GM12878 (cell line): Measurements from ENCODE around the gene G2E3. TPM values are rescaled to one million over a fixed set of nuclear protein-coding genes. Genes with fewer than 3 reads are reported as not detected.

Experiments
- ATAC-seq: fragments of 200-7000 bp; cut with Tn5 transposase; 3 replicates; pipeline ENCODE4 v1.9.1; 2020; ENCODE audit warnings: mild to moderate bottlenecking, moderate library complexity
- BruUV-seq: library from RNA; stranded (reverse); fragments of 400-500 nt; replicated peaks from 2 replicates; lab custom pipeline; 2021; lab: Mats Ljungman, UMichigan
- CTCF ChIA-PET: fragments of 300-600 bp; sonication (Branson Sonifier 250); formaldehyde crosslinking; extraction: SDS; loops from one replicate; lab custom pipeline; 2021; ENCODE audit warnings: inconsistent platforms; lab: Yijun Ruan, JAX
- POLR2A ChIA-PET: fragments of 350-600 bp; formaldehyde crosslinking; extraction: SDS; loops from one replicate; lab custom pipeline; 2021; ENCODE audit warnings: inconsistent platforms; lab: Charles Lee
- RAD21 ChIA-PET: fragments of 300-600 bp; sonication (Branson Sonifier 250); formaldehyde crosslinking; loops from one replicate; lab custom pipeline; 2023; ENCODE audit warnings: antibody characterized with exemption; ENCODE audit not compliant: unreplicated experiment; lab: Charles Lee
- SMC1A ChIA-PET: fragments of 300-600 bp; sonication (Branson Sonifier 250); formaldehyde crosslinking; loops from one replicate; lab custom pipeline; 2023; ENCODE audit not compliant: unreplicated experiment, uncharacterized antibody; lab: Charles Lee
- DNase-seq: peaks from one replicate; pipeline ENCODE4 v3.0.0-alpha.2; 2011; ENCODE audit warnings: low read depth, low spot score
- FAIRE-seq: peaks from 3 replicates; lab custom pipeline; 2011; peaks lifted over from hg19 to GRCh38; lab: Jason Lieb, UNC
- H2AFZ ChIP-seq: 2 replicates; pipeline ENCODE4 v1.6.0; 2011; ENCODE audit warnings: low read depth, low read length, control low read depth; ENCODE audit not compliant: control insufficient read depth
- H3K27ac ChIP-seq: 2 replicates; pipeline ENCODE4 v1.5.1; 2011; ENCODE audit warnings: control low read depth; ENCODE audit not compliant: control insufficient read depth, insufficient read depth
- H3K27me3 ChIP-seq, 2 experiments: replicated peaks in 1 of 2; 2 replicates each; pipeline versions ENCODE4 v1.6.0 to v1.6.1; 2011; ENCODE audit warnings: low read length in 1 of 2; ENCODE audit not compliant: control insufficient read depth in 2 of 2, insufficient read depth in 2 of 2
- H3K36me3 ChIP-seq, 2 experiments: 2 replicates each; pipeline ENCODE4 v1.5.1; 2011; ENCODE audit warnings: low read length in 1 of 2; ENCODE audit not compliant: control insufficient read depth in 2 of 2, insufficient read depth in 2 of 2
- H3K4me1 ChIP-seq: 2 replicates; pipeline ENCODE4 v1.6.1; 2011; ENCODE audit warnings: mild to moderate bottlenecking, low read length, moderate library complexity, mixed read lengths; ENCODE audit not compliant: control insufficient read depth, insufficient read depth
- H3K4me2 ChIP-seq: 2 replicates; pipeline ENCODE4 v1.6.0; 2011; ENCODE audit warnings: control low read depth; ENCODE audit not compliant: control insufficient read depth, insufficient read depth
- H3K4me3 ChIP-seq: fragments of 200-600 bp; sonication (generic); 2 replicates; pipeline ENCODE4 v1.5.1; 2016
- H3K79me2 ChIP-seq: 2 replicates; pipeline ENCODE4 v1.6.0; 2011; ENCODE audit warnings: low read length; ENCODE audit not compliant: control insufficient read depth, insufficient read depth
- H3K9ac ChIP-seq: 2 replicates; pipeline ENCODE4 v1.8.0; 2011; ENCODE audit warnings: low read length, control low read depth, mixed read lengths; ENCODE audit not compliant: control insufficient read depth, insufficient read depth
- H3K9me3 ChIP-seq: replicated peaks from 3 replicates; pipeline ENCODE4 v1.5.1; 2011; ENCODE audit warnings: mild to moderate bottlenecking, low read length; ENCODE audit not compliant: control insufficient read depth, insufficient read depth
- H4K20me1 ChIP-seq: 2 replicates; pipeline ENCODE4 v1.6.0; 2011; ENCODE audit not compliant: control insufficient read depth, insufficient read depth
- BACH1 ChIP-seq: fragments of 450-650 bp; IDR thresholded peaks from 2 replicates; pipeline ENCODE4 v1.6.1; 2017; ENCODE audit warnings: mild to moderate bottlenecking, borderline replicate concordance
- KDM1A ChIP-seq: fragments of 200-600 bp; sonication (generic); IDR thresholded peaks from 2 replicates; pipeline ENCODE4 v1.6.1; 2016; ENCODE audit warnings: borderline replicate concordance
- PKNOX1 ChIP-seq: fragments of 450-650 bp; IDR thresholded peaks from 2 replicates; pipeline ENCODE4 v1.6.1; 2016; ENCODE audit warnings: mild to moderate bottlenecking
- RAD51 ChIP-seq: fragments of 450-650 bp; IDR thresholded peaks from 2 replicates; pipeline ENCODE4 v1.6.1; 2016; ENCODE audit warnings: moderate library complexity, mild to moderate bottlenecking, inconsistent platforms
- RELB ChIP-seq: fragments of 450-650 bp; IDR thresholded peaks from 2 replicates; pipeline ENCODE4 v1.6.1; 2017; ENCODE audit warnings: low read depth, mild to moderate bottlenecking, moderate library complexity
- SIN3A ChIP-seq: IDR thresholded peaks from 2 replicates; pipeline ENCODE4 v1.6.1; 2012; ENCODE audit warnings: low read depth, low read length, improper control_type of control experiment
- ZZZ3 ChIP-seq: IDR thresholded peaks from 2 replicates; pipeline ENCODE4 v1.6.1; 2011; ENCODE audit warnings: low read depth; ENCODE audit not compliant: control insufficient read depth, insufficient read length
- WGBS: methylation state at CpG from one replicate; pipeline ENCODE4 v1.1.6; 2016; ENCODE audit warnings: low lambda C conversion rate; ENCODE audit not compliant: insufficient replicate concordance, insufficient coverage; ENCODE audit errors: missing lambda C conversion rate; 5-methylcytosine and 5-hydroxymethylcytosine counted together
- in situ Hi-C: fragments of 300-500 bp; cut with MboI; formaldehyde crosslinking; loops from 9 replicates; pipeline ENCODE4 v1.14.3; 2018; ENCODE audit warnings: mixed read lengths
- intact Hi-C: fragments of 100-400 bp; cut with micrococcal nuclease; formaldehyde crosslinking; loops from one replicate; pipeline ENCODE4 v1.14.2; 2022; ENCODE audit not compliant: unreplicated experiment
- polyA plus RNA-seq, 11 experiments: library from polyadenylated mRNA; depleted of rRNA in 4 of 11; unstranded in 6 of 11; stranded (reverse) in 5 of 11; fragments of >200 nt; fragmentation: Nextera tagmentation in 4 of 11; fragmentation: Illumina TruSeq in 1 of 11; extraction: Ambion mirVana in 4 of 11; extraction: Trizol in 1 of 11; gene quantifications; 1 replicate in 1 of 11; 2 replicates in 10 of 11; pipeline versions ENCODE4 v1.2.1 to v1.2.3, GENCODE V29; 2011 to 2016; ENCODE audit warnings: inconsistent platforms in 2 of 11, missing spikeins in 2 of 11, low read depth in 1 of 11
- total RNA-seq, 4 experiments: library from RNA; depleted of rRNA in 3 of 4; stranded (reverse); fragments of >200 nt in 3 of 4; fragmentation: Illumina TruSeq in 1 of 4; extraction: Trizol in 1 of 4; gene quantifications; 2 replicates each; pipeline versions ENCODE4 v1.2.1 to v1.2.3, GENCODE V29; 2013 to 2021

Gene G2E3
- total and polyA plus RNA-seq, 10 of the 15 experiments (the other 5 are each of a cell fraction or from before 2014, with no cell fraction given): 10.0 to 38.0 (median 21.1) TPM

GRCh38 chr14:30519961-30520360, 39.0 kb upstream of the G2E3 start:
- Histone ChIP-seq H3K9ac (no peak overlapping the region), H3K4me2 (no peak overlapping the region), H3K4me1 (no peaks in the 10 kb centered on the region), H3K9me3 (no peaks in the 10 kb centered on the region), H3K79me2 (no peaks in the 10 kb centered on the region), H3K4me3 (no peak overlapping the region), H4K20me1 (no peaks in the 10 kb centered on the region), H3K27ac (no peak overlapping the region), H2AFZ (no peak overlapping the region), H3K27me3 (no peaks in the 10 kb centered on the region), H3K36me3 (no peaks in the 10 kb centered on the region)
- WGBS: 0% methylated on average over 1 of the region's 1 CpG
- POLR2A ChIA-PET: no interaction called here
- SMC1A ChIA-PET: interaction anchor here (4.4 kb wide), 1 partner anchor 145 kb away, joined by 31 read pairs; no protein-coding TSS in a partner anchor
- DNase-seq (no peak), ATAC-seq (no peak), FAIRE-seq (no peak)
- no TSS peak for BruUV-seq
- CTCF ChIA-PET: interaction anchor here (1.0 to 5.1 kb wide), 7 partner anchors 9 to 249 kb away, joined by 3 to 53 read pairs (median 4); no protein-coding TSS in a partner anchor
- in situ Hi-C loops (no loop called here), intact Hi-C loops (loop anchor here (5.0 kb wide), 2 partner anchors 248 to 1768 kb away; no protein-coding TSS in a partner anchor)
- RAD21 ChIA-PET: interaction anchor here (3.4 kb wide), 1 partner anchor 145 kb away, joined by 19 read pairs; no protein-coding TSS in a partner anchor
- TF ChIP-seq SIN3A (no peak), RAD51 (no peak), RELB (no peak), PKNOX1 (no peak), KDM1A (no peak), BACH1 (no peak), ZZZ3 (no peak)
